Hepatocyte (in vitro differentiated cells): ENCODE measurements around the gene TBL1X.

Experiments used
- CTCF ChIP-seq: fragments of 200-600 bp; sonication (generic); IDR thresholded peaks from 2 replicates; pipeline ENCODE4 v1.5.1; 2016; ENCODE audit warnings: antibody characterized with exemption, mild to moderate bottlenecking; ENCODE audit not compliant: poor library complexity
- EZH2phosphoT487 ChIP-seq: fragments of 200-600 bp; sonication (generic); IDR thresholded peaks from one replicate; pipeline ENCODE4 v1.6.1; 2018; ENCODE audit warnings: antibody characterized with exemption, mild to moderate bottlenecking, low read depth, moderate library complexity; ENCODE audit not compliant: unreplicated experiment, severe bottlenecking

- TF ChIP-seq CTCF, result no peak
- no peak for TF ChIP-seq EZH2phosphoT487
Measured at GRCh38 chrX:9662148-9662547, 197.3 kb downstream of the TBL1X start.
